GM19099 (cell line): ENCODE data around the gene SBK2.

Experiments
- POLR2A ChIP-seq: IDR thresholded peaks from 3 replicates; pipeline ENCODE4 v1.6.1; 2011; ENCODE audit warnings: low read depth; ENCODE audit not compliant: insufficient read length; ENCODE audit errors: extremely low read depth

The SBK2 gene

GRCh38 chr19:55543567-55543966, 6.6 kb upstream of the SBK2 start:
- no peak for TF ChIP-seq POLR2A

- no peak for TF ChIP-seq POLR2A
Observed at GRCh38 chr19:55542292-55542855, 5.4 kb upstream of the SBK2 start.

GRCh38 chr19:55541091-55541490, 4.2 kb upstream of the SBK2 start:
- TF ChIP-seq POLR2A, result no peak

GRCh38 chr19:55540619-55541018, 3.7 kb upstream of the SBK2 start:
- no peak for TF ChIP-seq POLR2A

GRCh38 chr19:55539090-55539984, 2.4 kb upstream of the SBK2 start:
- no peak for TF ChIP-seq POLR2A

- TF ChIP-seq POLR2A, result no peak
Observed at GRCh38 chr19:55538132-55538531, 1.2 kb upstream of the SBK2 start.

GRCh38 chr19:55537741-55538111, 793 bp upstream of the SBK2 start:
- no peak for TF ChIP-seq POLR2A

- TF ChIP-seq POLR2A, result no peak
Observed at GRCh38 chr19:55536366-55536765, 567 bp downstream of the SBK2 start.

- no peak for TF ChIP-seq POLR2A
Observed at GRCh38 chr19:55535965-55536350, 975 bp downstream of the SBK2 start.

- TF ChIP-seq POLR2A, result no peak
Observed at GRCh38 chr19:55535173-55535964, 1.6 kb downstream of the SBK2 start.

- TF ChIP-seq POLR2A, result no peak
Observed at GRCh38 chr19:55530996-55531395, 5.9 kb downstream of the SBK2 start.

GRCh38 chr19:55529636-55530234, 7.2 kb downstream of the SBK2 start:
- TF ChIP-seq POLR2A, result no peak

- no peak for TF ChIP-seq POLR2A
Observed at GRCh38 chr19:55528030-55528803, 8.7 kb downstream of the SBK2 start.

- no peak for TF ChIP-seq POLR2A
Observed at GRCh38 chr19:55527197-55528029, 9.5 kb downstream of the SBK2 start.
